Uterus (tissue), 4 donors: ENCODE results near the gene RPS6KL1. TPM values are rescaled to one million over a fixed set of nuclear protein-coding genes. Genes with fewer than 3 reads are reported as not detected.

Experiments used
- DNase-seq, 2 donors: peaks; one replicate each; pipeline ENCODE4 v3.0.0-alpha.2; 2019 to 2020
- H3K27ac ChIP-seq, 2 donors: fragments of 200-600 bp; sonication (generic); 1 replicate in 1 of 2; 2 replicates in 1 of 2; pipeline ENCODE4 v1.5.1; 2016 to 2018
- H3K27me3 ChIP-seq, 2 donors: fragments of 200-600 bp; sonication (generic); one replicate each; pipeline ENCODE4 v1.5.1; 2018 to 2019; ENCODE audit warnings: control low read depth in 1 of 2
- H3K36me3 ChIP-seq, 2 donors: fragments of 200-600 bp; sonication (generic); one replicate each; pipeline ENCODE4 v1.5.1; 2019; ENCODE audit warnings: control low read depth in 1 of 2
- H3K4me1 ChIP-seq, 2 donors: fragments of 200-600 bp; sonication (generic); one replicate each; pipeline ENCODE4 v1.5.1; 2018 to 2019; ENCODE audit warnings: control low read depth in 1 of 2
- H3K4me3 ChIP-seq, 2 donors: fragments of 200-600 bp; sonication (generic); 1 replicate in 1 of 2; 2 replicates in 1 of 2; pipeline ENCODE4 v1.5.1; 2018 to 2019; ENCODE audit warnings: mild to moderate bottlenecking in 1 of 2
- H3K9me3 ChIP-seq, 2 donors: fragments of 200-600 bp; sonication (generic); one replicate each; pipeline ENCODE4 v1.5.1; 2019; ENCODE audit warnings: control low read depth in 1 of 2
- CTCF ChIP-seq, 4 experiments: fragments of 200-600 bp in 2 of 4; fragments of 450-650 bp in 2 of 4; sonication (generic) in 2 of 4; IDR thresholded peaks; one replicate each; pipeline ENCODE4 v1.5.1; 2016 to 2019; ENCODE audit warnings: antibody characterized with exemption in 4 of 4, mild to moderate bottlenecking in 2 of 4, moderate library complexity in 1 of 4
- POLR2A ChIP-seq, 2 donors: fragments of 450-650 bp; IDR thresholded peaks; one replicate each; pipeline ENCODE4 v1.6.1; 2016; ENCODE audit warnings: antibody characterized with exemption in 2 of 2, mild to moderate bottlenecking in 1 of 2, moderate library complexity in 1 of 2
- intact Hi-C: fragments of 100-400 bp; cut with DNase I; formaldehyde crosslinking; loops from one replicate; pipeline ENCODE4 v1.15.1; 2023; ENCODE audit warnings: low total_unique reads
- total RNA-seq, 4 donors: library from RNA; depleted of rRNA in 3 of 4; stranded (reverse); fragments of >200 nt in 3 of 4; gene quantifications; one replicate each; pipeline versions ENCODE4 v1.1.0 to v1.2.4, GENCODE V29; 2014 to 2023
- donor health status: DM: yes; HTN: yes; CAD: no.

RPS6KL1 gene
- total RNA-seq, 4 donors from 2014 or later, result 0.26 to 11.1 (median 3.0) TPM; not detected in 1

- Histone ChIP-seq H3K27me3 (no peaks in the 10 kb centered on the region), H3K36me3 (no peaks in the 10 kb centered on the region), H3K4me1 (peaks cover 0 to 12% of the 10 kb centered on the region in 2 donors), H3K27ac (peak overlapping the region in 1 of 2 donors; percentile 41), H3K9me3 (no peaks in the 10 kb centered on the region), H3K4me3 (no peak overlapping the region)
- DNase-seq, result peak; percentile 75 to 77
- TF ChIP-seq POLR2A (IDR thresholded peaks at IDR 0.05), result no peak
- peak; percentile 84 to 91 (median 86) for TF ChIP-seq CTCF (IDR thresholded peaks at IDR 0.05)
- intact Hi-C loops, result no loop called here
These were observed 23.0 kb upstream of the RPS6KL1 start for GRCh38 chr14:74945852-74946658.

- TF ChIP-seq POLR2A (IDR thresholded peaks at IDR 0.05), result no peak
- TF ChIP-seq CTCF (IDR thresholded peaks at IDR 0.05), result peak in 1 of 4 experiments; percentile 13
- no peak for DNase-seq
- no peaks in the 10 kb centered on the region for H3K36me3 ChIP-seq
- no peak overlapping the region for H3K4me3 ChIP-seq
- intact Hi-C loops, result no loop called here
- no peaks in the 10 kb centered on the region for H3K9me3 ChIP-seq
- no peak overlapping the region for H3K27ac ChIP-seq
- H3K27me3 ChIP-seq, result no peaks in the 10 kb centered on the region
- peaks cover 0 to 18% of the 10 kb centered on the region in 2 donors for H3K4me1 ChIP-seq
These were observed 22.3 kb upstream of the RPS6KL1 start for GRCh38 chr14:74945261-74945851.

GRCh38 chr14:74942608-74943007 lies 19.5 kb upstream of the RPS6KL1 start:
- peak overlapping the region; percentile 82 to 84 for H3K27ac ChIP-seq
- no peak overlapping the region for H3K4me3 ChIP-seq
- TF ChIP-seq POLR2A (IDR thresholded peaks at IDR 0.05) (no peak), CTCF (IDR thresholded peaks at IDR 0.05) (no peak)
- no peaks in the 10 kb centered on the region for H3K36me3 ChIP-seq
- DNase-seq, result no peak
- no peaks in the 10 kb centered on the region for H3K9me3 ChIP-seq
- peaks cover 0 to 26% of the 10 kb centered on the region in 2 donors for H3K4me1 ChIP-seq
- intact Hi-C loops, result no loop called here
- no peaks in the 10 kb centered on the region for H3K27me3 ChIP-seq

GRCh38 chr14:74942181-74942580 lies 19.1 kb upstream of the RPS6KL1 start:
- Histone ChIP-seq H3K9me3 (no peaks in the 10 kb centered on the region), H3K36me3 (no peaks in the 10 kb centered on the region), H3K4me3 (no peak overlapping the region), H3K27me3 (no peaks in the 10 kb centered on the region), H3K27ac (peak overlapping the region; percentile 82 to 84), H3K4me1 (peaks cover 0 to 26% of the 10 kb centered on the region in 2 donors)
- DNase-seq, result no peak
- intact Hi-C loops, result no loop called here
- TF ChIP-seq CTCF (IDR thresholded peaks at IDR 0.05), result no peak
- TF ChIP-seq POLR2A (IDR thresholded peaks at IDR 0.05), result no peak

- peak; percentile 56 to 57 for DNase-seq
- peaks cover 0 to 26% of the 10 kb centered on the region in 2 donors for H3K4me1 ChIP-seq
These were observed 18.6 kb upstream of the RPS6KL1 start for GRCh38 chr14:74941676-74942097.

More at GRCh38 chr14:74941676-74942097, 18.6 kb upstream of the RPS6KL1 start:
- no peak overlapping the region for H3K4me3 ChIP-seq
- intact Hi-C loops, result no loop called here
- no peaks in the 10 kb centered on the region for H3K36me3 ChIP-seq
- no peak for TF ChIP-seq CTCF (IDR thresholded peaks at IDR 0.05)
- TF ChIP-seq POLR2A (IDR thresholded peaks at IDR 0.05), result no peak
- H3K27me3 ChIP-seq, result no peaks in the 10 kb centered on the region
- H3K27ac ChIP-seq, result peak overlapping the region; percentile 82 to 84
- no peaks in the 10 kb centered on the region for H3K9me3 ChIP-seq
